ENCODE data around the gene RTKN2.

Gene RTKN2

GRCh38 chr10:62166331-62167131 lies 102.1 kb downstream of the RTKN2 start:
- TF ChIP-seq, protein P1, sequence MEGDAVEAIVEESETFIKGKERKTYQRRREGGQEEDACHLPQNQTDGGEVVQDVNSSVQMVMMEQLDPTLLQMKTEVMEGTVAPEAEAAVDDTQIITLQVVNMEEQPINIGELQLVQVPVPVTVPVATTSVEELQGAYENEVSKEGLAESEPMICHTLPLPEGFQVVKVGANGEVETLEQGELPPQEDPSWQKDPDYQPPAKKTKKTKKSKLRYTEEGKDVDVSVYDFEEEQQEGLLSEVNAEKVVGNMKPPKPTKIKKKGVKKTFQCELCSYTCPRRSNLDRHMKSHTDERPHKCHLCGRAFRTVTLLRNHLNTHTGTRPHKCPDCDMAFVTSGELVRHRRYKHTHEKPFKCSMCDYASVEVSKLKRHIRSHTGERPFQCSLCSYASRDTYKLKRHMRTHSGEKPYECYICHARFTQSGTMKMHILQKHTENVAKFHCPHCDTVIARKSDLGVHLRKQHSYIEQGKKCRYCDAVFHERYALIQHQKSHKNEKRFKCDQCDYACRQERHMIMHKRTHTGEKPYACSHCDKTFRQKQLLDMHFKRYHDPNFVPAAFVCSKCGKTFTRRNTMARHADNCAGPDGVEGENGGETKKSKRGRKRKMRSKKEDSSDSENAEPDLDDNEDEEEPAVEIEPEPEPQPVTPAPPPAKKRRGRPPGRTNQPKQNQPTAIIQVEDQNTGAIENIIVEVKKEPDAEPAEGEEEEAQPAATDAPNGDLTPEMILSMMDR (IDR thresholded peaks at IDR 0.05; ENCODE audit: borderline replicate concordance, insufficient read depth, low read depth, low read length): no peak
- no peak overlapping the region for H3K4me3 ChIP-seq (ENCODE audit: low read depth, low read length)

- TF ChIP-seq, protein P1 (IDR thresholded peaks at IDR 0.05; ENCODE audit: borderline replicate concordance, insufficient read depth, low read depth, low read length): no peak
- no peak overlapping the region for H3K4me3 ChIP-seq (ENCODE audit: low read depth, low read length)
Observed at GRCh38 chr10:62165803-62166202, 102.8 kb downstream of the RTKN2 start.

- no peak overlapping the region for H3K4me3 ChIP-seq (ENCODE audit: low read depth, low read length)
- TF ChIP-seq, protein P1 (IDR thresholded peaks at IDR 0.05; ENCODE audit: borderline replicate concordance, insufficient read depth, low read depth, low read length): no peak
Observed at GRCh38 chr10:62163024-62163423, 105.6 kb downstream of the RTKN2 start.

GRCh38 chr10:62162261-62162981 lies 106.2 kb downstream of the RTKN2 start:
- H3K4me3 ChIP-seq (ENCODE audit: low read depth, low read length): no peak overlapping the region
- TF ChIP-seq, protein P1 (IDR thresholded peaks at IDR 0.05; ENCODE audit: borderline replicate concordance, insufficient read depth, low read depth, low read length): no peak

DNA sequence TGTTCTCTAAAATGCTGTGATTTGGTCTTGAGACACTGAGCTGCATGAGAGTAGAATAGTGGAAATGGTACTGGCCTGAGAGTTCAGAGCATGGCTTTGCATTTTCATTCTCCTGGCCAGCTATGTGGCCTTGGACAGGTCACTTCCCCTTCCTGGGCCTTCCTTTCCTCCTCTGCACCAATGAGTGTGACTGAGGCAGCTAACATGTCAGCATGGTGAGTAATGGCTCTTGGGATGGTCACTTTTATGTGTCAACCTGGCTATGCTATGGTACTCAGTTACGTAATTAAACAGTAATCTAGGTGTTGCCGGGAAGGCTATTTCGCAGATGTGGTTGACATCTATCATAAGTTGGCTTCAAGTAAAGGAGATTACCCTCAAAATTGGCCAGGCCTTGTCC lies 109.3 kb downstream of the RTKN2 start:
- H3K4me3 ChIP-seq (ENCODE audit: low read depth, low read length): no peak overlapping the region
- TF ChIP-seq, protein P1 (IDR thresholded peaks at IDR 0.05; ENCODE audit: borderline replicate concordance, insufficient read depth, low read depth, low read length): no peak

DNA sequence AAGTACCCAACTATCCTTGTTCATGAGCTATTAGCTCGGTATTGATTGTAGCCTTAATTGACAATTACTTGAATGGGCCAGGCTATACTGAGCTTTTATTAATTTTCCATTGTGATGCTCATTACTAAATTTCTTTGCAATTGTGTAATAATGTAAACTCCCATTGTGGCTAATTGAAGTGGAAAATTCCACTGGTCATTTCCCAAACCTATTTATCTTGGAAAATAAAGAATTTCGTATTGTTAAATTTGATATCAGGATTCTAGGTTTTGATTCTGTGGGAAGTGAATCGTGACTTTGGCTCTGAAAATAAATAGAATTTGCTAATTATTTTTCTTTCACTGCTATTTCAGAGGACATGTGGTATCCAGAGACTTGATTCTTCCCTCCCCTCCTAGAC lies 111.0 kb downstream of the RTKN2 start:
- TF ChIP-seq, protein P1 (IDR thresholded peaks at IDR 0.05; ENCODE audit: borderline replicate concordance, insufficient read depth, low read depth, low read length): no peak
- H3K4me3 ChIP-seq (ENCODE audit: low read depth, low read length): no peak overlapping the region

Data from GM12875 (cell line).